ENCODE results near the gene CECR2.
"Not testable (repeated sequence)": the region's sequence is repeated elsewhere in the genome, so short reads cannot be mapped to it uniquely, and the experiment has no call there.

Gene CECR2

DNA sequence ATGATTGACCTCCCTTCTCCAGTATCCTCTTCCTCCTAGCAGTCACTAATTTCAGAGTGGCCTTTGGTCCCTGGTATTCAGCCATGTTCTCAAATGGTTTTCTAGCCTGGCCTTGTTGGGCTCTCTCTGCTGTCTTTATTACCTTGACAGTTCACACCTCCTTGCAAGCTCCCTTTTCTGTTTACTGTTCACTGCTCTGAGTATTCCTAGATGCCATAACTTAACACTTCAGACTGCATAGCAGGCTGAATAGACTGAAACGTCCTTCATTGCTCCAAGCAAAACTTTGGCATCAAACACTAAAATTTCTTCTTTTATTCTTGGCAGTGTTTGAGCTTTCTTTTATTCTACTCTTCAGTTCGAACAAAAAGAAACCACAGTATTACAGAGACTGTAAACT lies 144.4 kb downstream of the CECR2 start:
- H3K4me3 ChIP-seq (ENCODE audit: control insufficient read depth, low read depth, low read length), result no peak overlapping the region
- no peak for DNase-seq (ENCODE audit: low read depth)
- TF ChIP-seq CTCF (conservative IDR thresholded peaks at IDR 0.05; ENCODE audit: control insufficient read depth, insufficient read depth, low read depth, low read length), result no peak

DNA sequence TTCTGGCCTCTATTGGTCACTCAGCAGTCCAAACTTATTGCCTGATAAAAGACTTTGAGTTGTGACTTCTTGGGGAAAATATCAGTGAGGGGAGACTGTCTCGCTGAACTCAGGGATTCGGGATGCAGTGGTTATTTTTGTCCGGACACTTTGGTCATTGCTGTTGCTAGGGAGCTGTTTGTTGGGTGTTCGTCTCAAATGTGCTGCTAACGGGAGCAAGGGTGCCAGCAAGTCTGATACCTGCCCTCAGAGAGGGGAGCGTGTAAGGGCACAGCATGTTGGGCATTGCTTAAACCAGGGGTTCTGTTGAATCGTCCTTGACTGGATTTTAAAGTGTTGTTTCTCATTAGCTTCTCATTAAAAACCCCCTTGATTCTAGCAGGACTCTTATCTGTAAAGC lies 144.8 kb downstream of the CECR2 start:
- no peak overlapping the region for H3K4me3 ChIP-seq (ENCODE audit: control insufficient read depth, low read depth, low read length)
- TF ChIP-seq CTCF (conservative IDR thresholded peaks at IDR 0.05; ENCODE audit: control insufficient read depth, insufficient read depth, low read depth, low read length), result no peak
- no peak for DNase-seq (ENCODE audit: low read depth)

GRCh38 chr22:17518406-17518805 lies 149.1 kb downstream of the CECR2 start:
- DNase-seq (ENCODE audit: low read depth), result no peak
- TF ChIP-seq CTCF (conservative IDR thresholded peaks at IDR 0.05; ENCODE audit: control insufficient read depth, insufficient read depth, low read depth, low read length), result no peak
- H3K4me3 ChIP-seq (ENCODE audit: control insufficient read depth, low read depth, low read length), result no peak overlapping the region

DNA sequence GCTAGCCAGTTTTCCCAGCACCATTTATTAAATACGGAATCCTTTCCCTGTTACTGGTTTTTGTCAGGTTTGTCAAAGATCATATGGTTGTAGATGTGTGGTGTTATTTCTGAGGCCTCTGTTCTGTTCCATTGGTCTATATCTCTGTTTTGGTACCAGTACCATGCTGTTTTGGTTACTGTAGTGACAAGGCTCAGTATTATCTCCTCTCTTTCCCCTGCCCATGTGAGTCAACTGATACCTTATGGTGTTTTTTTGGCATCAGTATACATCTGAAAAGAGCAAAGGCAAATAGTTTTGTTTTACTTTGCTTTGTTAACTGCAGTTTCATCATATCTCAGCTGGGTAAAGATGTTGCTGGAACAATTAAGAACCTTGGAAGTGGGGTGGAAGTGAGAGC lies 152.7 kb downstream of the CECR2 start:
- not testable (repeated sequence) for H3K4me3 ChIP-seq (ENCODE audit: control insufficient read depth, low read depth, low read length); DNase-seq (ENCODE audit: low read depth)

GRCh38 chr22:17523925-17524324 lies 154.7 kb downstream of the CECR2 start:
- no peak for DNase-seq (ENCODE audit: low read depth)
- H3K4me3 ChIP-seq (ENCODE audit: control insufficient read depth, low read depth, low read length), result no peak overlapping the region
- TF ChIP-seq CTCF (conservative IDR thresholded peaks at IDR 0.05; ENCODE audit: control insufficient read depth, insufficient read depth, low read depth, low read length), result no peak

DNA sequence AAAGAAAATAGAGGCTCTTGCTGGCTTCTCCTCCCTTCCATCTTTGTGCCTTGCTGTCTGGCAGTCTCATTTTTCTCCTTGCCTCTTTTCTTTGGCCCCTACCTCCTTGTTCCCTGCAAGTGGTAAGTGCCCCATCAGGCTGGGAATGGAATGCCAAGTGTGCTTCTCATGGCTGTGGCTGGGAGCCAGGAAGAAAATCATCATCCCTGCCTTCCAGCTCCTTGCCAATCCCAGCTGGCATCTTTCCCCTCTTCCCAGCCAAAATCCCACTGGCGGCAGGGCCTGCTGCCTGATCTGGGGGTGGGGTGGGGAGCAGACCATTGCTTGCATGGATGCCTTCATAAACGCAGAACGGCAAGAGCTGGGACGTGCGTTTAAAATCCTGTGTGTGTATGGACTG lies 167.0 kb downstream of the CECR2 start:
- no peak for DNase-seq (ENCODE audit: low read depth)
- TF ChIP-seq CTCF (conservative IDR thresholded peaks at IDR 0.05; ENCODE audit: control insufficient read depth, insufficient read depth, low read depth, low read length), result no peak

GRCh38 chr22:17537155-17537554 lies 167.9 kb downstream of the CECR2 start:
- no peak for TF ChIP-seq CTCF (conservative IDR thresholded peaks at IDR 0.05; ENCODE audit: control insufficient read depth, insufficient read depth, low read depth, low read length)
- no peak overlapping the region for H3K4me3 ChIP-seq (ENCODE audit: control insufficient read depth, low read depth, low read length)
- DNase-seq (ENCODE audit: low read depth), result no peak

More for the DNA sequence above, 167.0 kb downstream of the CECR2 start:
- H3K4me3 ChIP-seq (ENCODE audit: control insufficient read depth, low read depth, low read length), result no peak overlapping the region

Data from fibroblast of mammary gland (primary cell).